ENCODE results near the gene SCOC.

DNA sequence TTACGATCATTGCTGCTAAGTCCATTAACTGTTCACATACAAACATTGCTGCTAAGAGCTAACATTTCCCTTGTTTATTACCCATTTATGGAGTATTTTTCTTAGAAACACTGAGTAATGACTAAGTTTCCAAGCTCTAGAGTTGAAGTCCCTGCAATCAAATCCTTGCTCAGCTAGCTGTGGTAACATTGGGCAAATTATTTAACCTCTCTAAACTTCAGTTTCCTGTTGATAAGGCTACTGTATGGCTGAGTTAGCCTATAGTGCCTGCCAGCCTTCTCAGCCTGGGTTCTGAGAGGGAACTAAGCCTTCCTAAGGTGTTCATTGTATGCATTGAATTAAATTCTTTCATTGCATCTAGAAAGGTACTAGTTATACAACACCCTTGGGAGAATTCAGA, 15.2 kb upstream of the SCOC start:
- TF ChIP-seq, protein P1, sequence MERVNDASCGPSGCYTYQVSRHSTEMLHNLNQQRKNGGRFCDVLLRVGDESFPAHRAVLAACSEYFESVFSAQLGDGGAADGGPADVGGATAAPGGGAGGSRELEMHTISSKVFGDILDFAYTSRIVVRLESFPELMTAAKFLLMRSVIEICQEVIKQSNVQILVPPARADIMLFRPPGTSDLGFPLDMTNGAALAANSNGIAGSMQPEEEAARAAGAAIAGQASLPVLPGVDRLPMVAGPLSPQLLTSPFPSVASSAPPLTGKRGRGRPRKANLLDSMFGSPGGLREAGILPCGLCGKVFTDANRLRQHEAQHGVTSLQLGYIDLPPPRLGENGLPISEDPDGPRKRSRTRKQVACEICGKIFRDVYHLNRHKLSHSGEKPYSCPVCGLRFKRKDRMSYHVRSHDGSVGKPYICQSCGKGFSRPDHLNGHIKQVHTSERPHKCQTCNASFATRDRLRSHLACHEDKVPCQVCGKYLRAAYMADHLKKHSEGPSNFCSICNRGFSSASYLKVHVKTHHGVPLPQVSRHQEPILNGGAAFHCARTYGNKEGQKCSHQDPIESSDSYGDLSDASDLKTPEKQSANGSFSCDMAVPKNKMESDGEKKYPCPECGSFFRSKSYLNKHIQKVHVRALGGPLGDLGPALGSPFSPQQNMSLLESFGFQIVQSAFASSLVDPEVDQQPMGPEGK (CRISPR knock-in tag; IDR thresholded peaks at IDR 0.05; ENCODE audit: borderline replicate concordance) = no peak
- no peak for TF ChIP-seq RARB (CRISPR knock-in tag; IDR thresholded peaks at IDR 0.05)
- no peak for TF ChIP-seq CREB5 (CRISPR knock-in tag; IDR thresholded peaks at IDR 0.05; ENCODE audit: low read depth)
- TF ChIP-seq ARNTL (CRISPR knock-in tag; IDR thresholded peaks at IDR 0.05; ENCODE audit: borderline replicate concordance, low read depth) = no peak
- no peak for TF ChIP-seq ZFP30 (CRISPR knock-in tag; IDR thresholded peaks at IDR 0.05)
- no peak for TF ChIP-seq ZNF565 (CRISPR knock-in tag; conservative IDR thresholded peaks at IDR 0.05; ENCODE audit: low read depth)
- TF ChIP-seq ZFP3 (CRISPR knock-in tag; IDR thresholded peaks at IDR 0.05) = no peak
- TF ChIP-seq ISL1 (CRISPR knock-in tag; IDR thresholded peaks at IDR 0.05) = no peak
- TF ChIP-seq OSR1 (CRISPR knock-in tag; IDR thresholded peaks at IDR 0.05) = no peak

Data from SK-N-SH treated with all-trans-retinoic acid at 6 μM for 48 hours (cell line).